ENCODE data around the gene NDUFS7. TPM values are rescaled to one million over a fixed set of nuclear protein-coding genes. Genes with fewer than 3 reads are reported as not detected.

NDUFS7 gene
- 51.2 and 51.9 TPM in 2 replicates for total RNA-seq

GRCh38 chr19:1383312-1384084, at the start of gene NDUFS7:
Gene NDUFS7, plus strand, starts transcription at chr19:1383907. Its CDS starts 20 bp downstream, at chr19:1383927.

GRCh38 chr19:1401138-1401888, 17.6 kb downstream of the NDUFS7 start, which contains the start of gene GAMT:
Gene GAMT, minus strand, starts transcription at chr19:1401542. Its CDS starts 66 bp downstream, at chr19:1401476.

GRCh38 chr19:1407528-1408299, 24.0 kb downstream of the NDUFS7 start, which contains the start of gene DAZAP1:
Gene DAZAP1, plus strand, starts transcription at chr19:1407586. Its CDS starts 188 bp downstream, at chr19:1407774.

GRCh38 chr19:1438035-1438932, 54.6 kb downstream of the NDUFS7 start, which contains the start of gene RPS15:
Gene RPS15, plus strand, starts transcription at chr19:1438396. Its CDS starts 30 bp downstream, at chr19:1438426.

Other genes starting within 250 kb of the NDUFS7 start
- 58.7 and 59.8 TPM in 2 replicates for gene SBNO2, start 209.6 kb upstream of the NDUFS7 start, total RNA-seq
- 86.9 and 97.9 TPM in 2 replicates for gene STK11, start 178.1 kb upstream of the NDUFS7 start, total RNA-seq
- 1.2 and 2.8 TPM in 2 replicates for gene CBARP, start 145.9 kb upstream of the NDUFS7 start, total RNA-seq
- 40.4 and 41.0 TPM in 2 replicates for gene ATP5F1D, start 142.2 kb upstream of the NDUFS7 start, total RNA-seq
- gene MIDN, start 135.3 kb upstream of the NDUFS7 start, total RNA-seq, result 22.5 and 26.9 TPM in 2 replicates
- gene CIRBP, start 114.6 kb upstream of the NDUFS7 start, total RNA-seq, result 332 and 349 TPM in 2 replicates
- gene FAM174C, start 108.4 kb upstream of the NDUFS7 start, total RNA-seq, result 18.6 and 19.3 TPM in 2 replicates
- gene EFNA2, start 98.0 kb upstream of the NDUFS7 start, total RNA-seq, result not detected in 2 replicates
- gene GAMT, start 17.6 kb downstream of the NDUFS7 start, total RNA-seq, result 34.0 and 36.7 TPM in 2 replicates
- gene DAZAP1, start 23.7 kb downstream of the NDUFS7 start, total RNA-seq, result 45.9 and 53.8 TPM in 2 replicates
- 434 and 444 TPM in 2 replicates for gene RPS15, start 54.5 kb downstream of the NDUFS7 start, total RNA-seq
- 0.13 and 0.19 TPM in 2 replicates for gene APC2, start 66.2 kb downstream of the NDUFS7 start, total RNA-seq
- 21.8 and 21.9 TPM in 2 replicates for gene C19orf25, start 95.3 kb downstream of the NDUFS7 start, total RNA-seq
- 0.53 and 1.1 TPM in 2 replicates for gene PCSK4, start 106.4 kb downstream of the NDUFS7 start, total RNA-seq
- 0.92 and 1.8 TPM in 2 replicates for gene REEP6, start 107.3 kb downstream of the NDUFS7 start, total RNA-seq
- 3.0 and 3.7 TPM in 2 replicates for gene ADAMTSL5, start 129.1 kb downstream of the NDUFS7 start, total RNA-seq
- not detected in 2 replicates for gene PLK5, start 140.2 kb downstream of the NDUFS7 start, total RNA-seq
- 23.3 and 28.5 TPM in 2 replicates for gene MEX3D, start 184.4 kb downstream of the NDUFS7 start, total RNA-seq
- gene MBD3, start 209.0 kb downstream of the NDUFS7 start, total RNA-seq, result 70.9 and 85.6 TPM in 2 replicates
- 72.1 and 122 TPM in 2 replicates for gene UQCR11, start 221.6 kb downstream of the NDUFS7 start, total RNA-seq

All from aortic smooth muscle cell (primary cell).